ENCODE results near the gene L3MBTL1. TPM values are rescaled to one million over a fixed set of nuclear protein-coding genes. Genes with fewer than 3 reads are reported as not detected.

Gene L3MBTL1
- total RNA-seq, 4 donors from 2014 or later: 12.5 to 45.3 (median 29.2) TPM

GRCh38 chr20:43569282-43569681, 61.8 kb downstream of the L3MBTL1 start:
- intact Hi-C loops (cut with DNase I): no loop called here
- Histone ChIP-seq H3K9me3 (no peaks in the 10 kb centered on the region), H3K27me3 (no peaks in the 10 kb centered on the region), H3K4me1 (no peaks in the 10 kb centered on the region), H3K4me3 (replicated peaks in 1 of 3) (no peak overlapping the region), H3K36me3 (no peaks in the 10 kb centered on the region), H3K27ac (no peak overlapping the region)
- no peak for DNase-seq
- TF ChIP-seq CTCF (IDR thresholded peaks at IDR 0.05) (no peak), POLR2A (IDR thresholded peaks at IDR 0.05) (no peak)
- WGBS, 2 donors: 87 to 88% methylated on average over 1 to 10 of the region's 10 CpGs

GRCh38 chr20:43570496-43570895, 63.0 kb downstream of the L3MBTL1 start:
- no peaks in the 10 kb centered on the region for H3K4me1 ChIP-seq
- H3K9me3 ChIP-seq: no peaks in the 10 kb centered on the region
- TF ChIP-seq POLR2A (IDR thresholded peaks at IDR 0.05) (no peak), CTCF (IDR thresholded peaks at IDR 0.05) (no peak)
- H3K27ac ChIP-seq: no peak overlapping the region
- H3K27me3 ChIP-seq: no peaks in the 10 kb centered on the region
- WGBS, 2 donors: 78 to 87% methylated on average over 10 of the region's 10 CpGs
- intact Hi-C loops (cut with DNase I): no loop called here
- H3K36me3 ChIP-seq: no peaks in the 10 kb centered on the region
- DNase-seq: no peak
- H3K4me3 ChIP-seq (replicated peaks in 1 of 3): no peak overlapping the region

DNA sequence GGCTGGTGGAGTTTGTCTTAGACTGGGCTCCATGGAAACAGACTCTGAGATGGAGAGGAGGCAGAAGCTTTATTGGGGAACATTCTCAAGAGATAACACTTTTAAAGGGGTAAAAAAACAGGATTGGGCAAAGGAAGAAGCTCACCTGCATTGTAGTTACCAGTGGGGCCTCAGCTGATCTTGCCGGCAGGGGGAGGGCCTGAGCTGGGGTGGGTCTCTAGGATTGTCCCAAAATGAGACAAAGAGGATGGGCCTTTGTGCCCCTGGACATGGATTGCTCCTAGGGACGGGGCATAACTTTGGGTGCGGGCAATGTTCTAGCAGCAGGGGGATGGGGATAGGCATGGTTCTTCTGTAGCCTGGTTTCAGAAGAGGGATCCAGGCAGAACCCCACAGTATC, 63.8 kb downstream of the L3MBTL1 start:
- no peaks in the 10 kb centered on the region for H3K27me3 ChIP-seq
- TF ChIP-seq POLR2A (IDR thresholded peaks at IDR 0.05): no peak
- no peak for TF ChIP-seq CTCF (IDR thresholded peaks at IDR 0.05)
- H3K4me3 ChIP-seq (replicated peaks in 1 of 3): no peak overlapping the region
- H3K27ac ChIP-seq: no peak overlapping the region
- no peaks in the 10 kb centered on the region for H3K9me3 ChIP-seq
- intact Hi-C loops (cut with DNase I): no loop called here
- no peaks in the 10 kb centered on the region for H3K36me3 ChIP-seq
- no peak for DNase-seq
- no peaks in the 10 kb centered on the region for H3K4me1 ChIP-seq
- 83 to 90% methylated on average over 3 of the region's 3 CpGs for WGBS, 2 donors

- Histone ChIP-seq H3K4me1 (no peaks in the 10 kb centered on the region), H3K36me3 (no peaks in the 10 kb centered on the region), H3K9me3 (no peaks in the 10 kb centered on the region), H3K27ac (no peak overlapping the region), H3K27me3 (no peaks in the 10 kb centered on the region), H3K4me3 (replicated peaks in 1 of 3) (no peak overlapping the region)
- DNase-seq: no peak
- TF ChIP-seq CTCF (IDR thresholded peaks at IDR 0.05) (no peak), POLR2A (IDR thresholded peaks at IDR 0.05) (no peak)
- intact Hi-C loops (cut with DNase I): no loop called here
- WGBS, 2 donors: 86 to 94% methylated on average over 2 to 6 of the region's 6 CpGs
Observed at GRCh38 chr20:43571771-43572170, 64.3 kb downstream of the L3MBTL1 start.

GRCh38 chr20:43572891-43573290, 65.4 kb downstream of the L3MBTL1 start:
- no peaks in the 10 kb centered on the region for H3K27me3 ChIP-seq
- 86 to 90% methylated on average over 6 to 8 of the region's 8 CpGs for WGBS, 2 donors
- no peaks in the 10 kb centered on the region for H3K36me3 ChIP-seq
- intact Hi-C loops (cut with DNase I): no loop called here
- no peaks in the 10 kb centered on the region for H3K9me3 ChIP-seq
- no peaks in the 10 kb centered on the region for H3K4me1 ChIP-seq
- TF ChIP-seq CTCF (IDR thresholded peaks at IDR 0.05) (no peak), POLR2A (IDR thresholded peaks at IDR 0.05) (no peak)
- H3K27ac ChIP-seq: no peak overlapping the region
- H3K4me3 ChIP-seq (replicated peaks in 1 of 3): no peak overlapping the region
- DNase-seq: no peak

All from thyroid gland (tissue), 4 donors.